Measurements from ENCODE around the gene RNF227.

DNA sequence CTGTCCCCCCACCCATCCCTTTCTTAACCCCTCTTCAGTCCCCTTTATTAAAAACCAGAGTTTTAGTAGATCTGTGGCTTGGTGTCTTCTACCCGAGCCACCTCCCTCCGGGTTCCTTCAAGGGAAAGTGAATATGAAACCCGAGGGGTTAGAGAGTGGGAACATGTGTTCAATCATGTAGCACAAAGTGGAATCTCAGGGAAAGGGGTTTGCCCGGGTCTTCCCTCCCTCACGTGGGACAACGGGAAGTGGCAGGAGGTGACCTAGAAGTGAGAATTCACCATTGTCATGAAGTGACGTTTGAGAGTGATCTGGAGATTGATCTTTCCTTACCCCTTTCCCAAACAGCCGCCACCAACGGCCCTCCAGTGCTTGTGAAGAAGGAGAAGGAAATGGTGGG is 5.0 kb downstream of the RNF227 start:
- no peak for TF ChIP-seq NFYB (CRISPR knock-in tag; conservative IDR thresholded peaks at IDR 0.05; ENCODE audit: low read depth)
- TF ChIP-seq, protein P1, sequence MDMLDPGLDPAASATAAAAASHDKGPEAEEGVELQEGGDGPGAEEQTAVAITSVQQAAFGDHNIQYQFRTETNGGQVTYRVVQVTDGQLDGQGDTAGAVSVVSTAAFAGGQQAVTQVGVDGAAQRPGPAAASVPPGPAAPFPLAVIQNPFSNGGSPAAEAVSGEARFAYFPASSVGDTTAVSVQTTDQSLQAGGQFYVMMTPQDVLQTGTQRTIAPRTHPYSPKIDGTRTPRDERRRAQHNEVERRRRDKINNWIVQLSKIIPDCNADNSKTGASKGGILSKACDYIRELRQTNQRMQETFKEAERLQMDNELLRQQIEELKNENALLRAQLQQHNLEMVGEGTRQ (CRISPR knock-in tag; IDR thresholded peaks at IDR 0.05), result no peak
